IMR-90 (cell line): Measurements from ENCODE around the gene MROH8. TPM values are rescaled to one million over a fixed set of nuclear protein-coding genes. Genes with fewer than 3 reads are reported as not detected.

Source experiments
- ATAC-seq: fragments of 200-7000 bp; cut with Tn5 transposase; 2 replicates; pipeline ENCODE4 v1.9.1; 2020; ENCODE audit warnings: low read depth, mild to moderate bottlenecking, moderate library complexity
- BruUV-seq: library from RNA; stranded (reverse); fragments of 400-500 nt; replicated peaks from 2 replicates; lab custom pipeline; 2021; lab: Mats Ljungman, UMichigan
- CTCF ChIA-PET: fragments of 300-600 bp; formaldehyde crosslinking; extraction: SDS; loops from one replicate; lab custom pipeline; 2021; ENCODE audit warnings: antibody characterized with exemption; lab: Yijun Ruan, JAX
- POLR2A ChIA-PET: fragments of 300-600 bp; sonication (Branson Sonifier 250); formaldehyde crosslinking; loops from one replicate; lab custom pipeline; 2022; ENCODE audit warnings: antibody characterized with exemption; ENCODE audit not compliant: unreplicated experiment; lab: Charles Lee
- DNase-seq: peaks from one replicate; pipeline ENCODE4 v3.0.0; 2013
- H2AFZ ChIP-seq: replicated peaks from 2 replicates; pipeline ENCODE3; 2013; ENCODE audit warnings: low read length, mild to moderate bottlenecking; ENCODE audit not compliant: poor library complexity
- H2AK5ac ChIP-seq: 2 replicates; pipeline ENCODE4 v1.6.1; 2013; ENCODE audit warnings: low read depth, low read length, inconsistent platforms
- H2AK9ac ChIP-seq: replicated peaks from 2 replicates; pipeline ENCODE3; 2013; ENCODE audit warnings: mild to moderate bottlenecking, low read depth, low read length, moderate library complexity; ENCODE audit not compliant: poor library complexity
- H2BK120ac ChIP-seq: 2 replicates; pipeline ENCODE4 v1.6.1; 2013; ENCODE audit warnings: low read depth, low read length, inconsistent platforms
- H2BK15ac ChIP-seq: 3 replicates; pipeline ENCODE4 v1.6.1; 2013; ENCODE audit warnings: low read depth, low read length, inconsistent platforms
- H2BK20ac ChIP-seq: 2 replicates; pipeline ENCODE4 v1.6.1; 2013; ENCODE audit warnings: low read depth, mild to moderate bottlenecking, inconsistent platforms, low read length, moderate library complexity
- H2BK5ac ChIP-seq: 2 replicates; pipeline ENCODE4 v1.6.1; 2013; ENCODE audit warnings: mild to moderate bottlenecking, low read depth, low read length, inconsistent platforms; ENCODE audit not compliant: poor library complexity, severe bottlenecking
- H3K14ac ChIP-seq: replicated peaks from 2 replicates; pipeline ENCODE4 v1.6.1; 2013; ENCODE audit warnings: low read depth, low read length, inconsistent platforms
- H3K18ac ChIP-seq: 2 replicates; pipeline ENCODE4 v1.6.1; 2013; ENCODE audit warnings: low read depth, low read length, control low read depth
- H3K23ac ChIP-seq: 2 replicates; pipeline ENCODE4 v1.6.1; 2013; ENCODE audit warnings: low read depth, low read length, inconsistent platforms
- H3K27ac ChIP-seq: 2 replicates; pipeline ENCODE4 v1.5.1; 2013; ENCODE audit warnings: mild to moderate bottlenecking, control low read depth, low read length; ENCODE audit not compliant: insufficient read depth
- H3K27me3 ChIP-seq: 2 replicates; pipeline ENCODE4 v1.6.1; 2013; ENCODE audit warnings: low read length; ENCODE audit not compliant: control insufficient read depth, insufficient read depth
- H3K36me3 ChIP-seq: 2 replicates; pipeline ENCODE4 v1.6.1; 2013; ENCODE audit warnings: low read length, mixed read lengths; ENCODE audit not compliant: control insufficient read depth, insufficient read depth
- H3K4ac ChIP-seq: 2 replicates; pipeline ENCODE4 v1.6.1; 2013; ENCODE audit warnings: low read depth, low read length, inconsistent platforms
- H3K4me1 ChIP-seq: 2 replicates; pipeline ENCODE4 v1.6.1; 2013; ENCODE audit warnings: low read length, mixed read lengths; ENCODE audit not compliant: control insufficient read depth, insufficient read depth
- H3K4me2 ChIP-seq: 2 replicates; pipeline ENCODE4 v1.6.1; 2013; ENCODE audit warnings: low read depth, mild to moderate bottlenecking, control low read depth, low read length, moderate library complexity
- H3K4me3 ChIP-seq: 2 replicates; pipeline ENCODE4 v1.5.1; 2013; ENCODE audit warnings: low read depth, mild to moderate bottlenecking, control low read depth, low read length, moderate library complexity; ENCODE audit not compliant: insufficient read depth
- H3K56ac ChIP-seq: 2 replicates; pipeline ENCODE4 v1.6.1; 2013; ENCODE audit warnings: low read length, inconsistent platforms; ENCODE audit not compliant: insufficient read depth; ENCODE audit errors: extremely low read depth
- H3K79me1 ChIP-seq, 2 experiments: 2 replicates each; pipeline ENCODE4 v1.6.1; 2013; ENCODE audit warnings: low read length in 2 of 2, inconsistent platforms in 1 of 2, low read depth in 1 of 2
- H3K9ac ChIP-seq: 2 replicates; pipeline ENCODE4 v1.6.1; 2013; ENCODE audit warnings: low read depth, low read length, control low read depth
- H3K9me1 ChIP-seq: 2 replicates; pipeline ENCODE4 v1.6.1; 2013; ENCODE audit warnings: low read length, inconsistent platforms; ENCODE audit not compliant: insufficient read depth
- H3K9me3 ChIP-seq: 2 replicates; pipeline ENCODE4 v1.6.1; 2013; ENCODE audit warnings: low read length; ENCODE audit not compliant: control insufficient read depth, insufficient read depth
- H4K20me1 ChIP-seq: 2 replicates; pipeline ENCODE4 v1.6.1; 2013; ENCODE audit warnings: low read length, inconsistent platforms; ENCODE audit not compliant: insufficient read depth
- H4K5ac ChIP-seq: 2 replicates; pipeline ENCODE4 v1.6.1; 2013; ENCODE audit warnings: mild to moderate bottlenecking, low read depth, low read length, control low read depth
- H4K8ac ChIP-seq, 2 experiments: 2 replicates each; pipeline ENCODE4 v1.6.1; 2013; ENCODE audit warnings: low read depth in 2 of 2, low read length in 2 of 2, control low read depth in 1 of 2, inconsistent platforms in 1 of 2
- H4K91ac ChIP-seq: 2 replicates; pipeline ENCODE4 v1.6.1; 2013; ENCODE audit warnings: low read depth, low read length, inconsistent platforms; ENCODE audit not compliant: insufficient read depth
- BHLHE40 ChIP-seq: fragments of 150-350 bp; IDR thresholded peaks from 2 replicates; pipeline ENCODE4 v1.6.1; 2016; ENCODE audit warnings: mild to moderate bottlenecking, low read depth, low read length
- CEBPB ChIP-seq: IDR thresholded peaks from 2 replicates; pipeline ENCODE4 v1.6.1; 2012; ENCODE audit warnings: low read depth, low read length, improper control_type of control experiment
- CHD1 ChIP-seq: IDR thresholded peaks from 2 replicates; pipeline ENCODE4 v1.6.1; 2012; ENCODE audit warnings: low read depth, low read length, improper control_type of control experiment
- ELK1 ChIP-seq: fragments of 150-350 bp; IDR thresholded peaks from 2 replicates; pipeline ENCODE4 v1.6.1; 2016; ENCODE audit warnings: low read depth, mild to moderate bottlenecking, low read length, moderate library complexity, borderline replicate concordance
- FOS ChIP-seq: fragments of 150-350 bp; IDR thresholded peaks from 2 replicates; pipeline ENCODE4 v1.6.1; 2016; ENCODE audit warnings: low read depth, low read length
- MAFK ChIP-seq: IDR thresholded peaks from 2 replicates; pipeline ENCODE4 v1.6.1; 2012; ENCODE audit warnings: low read depth, low read length, improper control_type of control experiment
- MAZ ChIP-seq: IDR thresholded peaks from 2 replicates; pipeline ENCODE4 v1.6.1; 2012; ENCODE audit warnings: low read depth, mild to moderate bottlenecking, low read length, improper control_type of control experiment, moderate library complexity, borderline replicate concordance
- MXI1 ChIP-seq: IDR thresholded peaks from 2 replicates; pipeline ENCODE4 v1.6.1; 2012; ENCODE audit warnings: low read depth, mild to moderate bottlenecking, low read length, moderate library complexity, borderline replicate concordance
- NFE2L2 ChIP-seq: fragments of 150-350 bp; IDR thresholded peaks from 2 replicates; pipeline ENCODE4 v1.6.1; 2016; ENCODE audit warnings: low read depth, mild to moderate bottlenecking, low read length
- POLR2A ChIP-seq: IDR thresholded peaks from 2 replicates; pipeline ENCODE4 v1.6.1; 2012; ENCODE audit warnings: mild to moderate bottlenecking, low read depth, low read length
- RAD21 ChIP-seq: IDR thresholded peaks from 2 replicates; pipeline ENCODE4 v1.6.1; 2012; ENCODE audit warnings: low read length, improper control_type of control experiment
- RCOR1 ChIP-seq: IDR thresholded peaks from 2 replicates; pipeline ENCODE4 v1.6.1; 2012; ENCODE audit warnings: mild to moderate bottlenecking, low read length, improper control_type of control experiment; ENCODE audit not compliant: insufficient replicate concordance
- RFX5 ChIP-seq: IDR thresholded peaks from 2 replicates; pipeline ENCODE4 v1.8.0; 2012; ENCODE audit warnings: low read depth, mild to moderate bottlenecking, low read length, moderate library complexity
- SMC3 ChIP-seq: fragments of 150-350 bp; IDR thresholded peaks from 2 replicates; pipeline ENCODE4 v1.6.1; 2016; ENCODE audit warnings: low read depth, mild to moderate bottlenecking, antibody characterized with exemption, low read length, moderate library complexity
- WGBS, 2 experiments: methylation state at CpG; one replicate each; pipeline versions ENCODE4 v1.1.5 to v1.1.7; 2013; ENCODE audit warnings: missing lambda C conversion rate in 2 of 2; ENCODE audit not compliant: insufficient read length in 1 of 2; ENCODE audit errors: extremely low coverage in 2 of 2; 5-methylcytosine and 5-hydroxymethylcytosine counted together
- dilution Hi-C: fragments of 300-500 bp; cut with HindIII; formaldehyde crosslinking; loops from one replicate; pipeline ENCODE4 v1.14.3; 2018; ENCODE audit warnings: low sequenced_read_pairs; ENCODE audit not compliant: unreplicated experiment
- in situ Hi-C: fragments of 300-500 bp; cut with MboI; formaldehyde crosslinking; loops from 3 replicates; pipeline ENCODE4 v1.14.3; 2019; ENCODE audit warnings: low sequenced_read_pairs, inconsistent platforms, mixed read lengths
- intact Hi-C: fragments of 100-400 bp; cut with micrococcal nuclease; formaldehyde crosslinking; loops from 2 replicates; pipeline ENCODE4 v1.10.0; 2022
- polyA plus RNA-seq, 3 experiments: library from polyadenylated mRNA; depleted of rRNA; stranded (reverse); fragments of >200 nt; gene quantifications; 2 replicates each; pipeline ENCODE4 v1.2.3, GENCODE V29; 2012; ENCODE audit warnings: low replicate concordance in 1 of 3
- total RNA-seq: library from RNA; depleted of rRNA; stranded (reverse); fragments of >200 nt; gene quantifications from 2 replicates; pipeline ENCODE4 v1.2.3, GENCODE V29; 2012
- TF ChIP-seq, protein P1 (sequence below): fragments of 150-350 bp; IDR thresholded peaks from 2 replicates; pipeline ENCODE4 v1.6.1; 2017; ENCODE audit warnings: mild to moderate bottlenecking, antibody characterized with exemption, low read length, low read depth
- TF ChIP-seq, protein P2 (sequence below): conservative IDR thresholded peaks from 2 replicates; pipeline ENCODE4 v1.5.1; 2012; ENCODE audit warnings: mild to moderate bottlenecking, low read depth, low read length, improper control_type of control experiment

The MROH8 gene
- total and polyA plus RNA-seq, 2 of the 4 experiments (the other 2 are of a cell fraction): 1.3 to 1.8 TPM

DNA sequence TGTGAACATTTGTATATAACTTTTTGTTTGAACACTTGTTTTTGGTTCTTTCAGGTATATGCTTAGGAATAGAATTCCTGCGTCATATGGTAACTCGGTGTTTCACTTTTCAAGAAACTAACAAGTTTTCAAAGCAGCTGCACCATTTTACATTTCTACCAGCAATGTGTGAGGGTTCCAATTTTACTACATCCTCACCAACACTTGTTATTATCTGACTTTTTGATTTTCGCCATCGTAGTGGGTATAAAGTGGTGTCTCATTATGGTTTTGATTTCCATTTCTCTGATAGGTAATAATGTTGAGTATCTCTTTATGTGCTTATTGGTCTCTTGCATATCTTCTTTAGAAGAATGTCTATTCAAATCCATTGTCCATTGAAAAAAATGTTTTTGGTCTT lies 39.6 kb upstream of the MROH8 start:
- peaks cover 13 to 27% of the 10 kb centered on the region in 2 experiments for H3K79me1 ChIP-seq
- H3K18ac ChIP-seq: no peak overlapping the region
- H2AK5ac ChIP-seq: no peak overlapping the region
- ChIA-PET POLR2A (no interaction called here), CTCF (no interaction called here)
- H2BK20ac ChIP-seq: no peak overlapping the region
- TF ChIP-seq CHD1 (no peak), NFE2L2 (no peak), MAFK (no peak), POLR2A (no peak), RCOR1 (no peak), RFX5 (no peak), CEBPB (no peak), SMC3 (no peak), MAZ (no peak), RAD21 (no peak), MXI1 (no peak), FOS (no peak), BHLHE40 (no peak), ELK1 (no peak)
- TF ChIP-seq, protein P1, sequence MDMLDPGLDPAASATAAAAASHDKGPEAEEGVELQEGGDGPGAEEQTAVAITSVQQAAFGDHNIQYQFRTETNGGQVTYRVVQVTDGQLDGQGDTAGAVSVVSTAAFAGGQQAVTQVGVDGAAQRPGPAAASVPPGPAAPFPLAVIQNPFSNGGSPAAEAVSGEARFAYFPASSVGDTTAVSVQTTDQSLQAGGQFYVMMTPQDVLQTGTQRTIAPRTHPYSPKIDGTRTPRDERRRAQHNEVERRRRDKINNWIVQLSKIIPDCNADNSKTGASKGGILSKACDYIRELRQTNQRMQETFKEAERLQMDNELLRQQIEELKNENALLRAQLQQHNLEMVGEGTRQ: no peak
- TF ChIP-seq, protein P2, sequence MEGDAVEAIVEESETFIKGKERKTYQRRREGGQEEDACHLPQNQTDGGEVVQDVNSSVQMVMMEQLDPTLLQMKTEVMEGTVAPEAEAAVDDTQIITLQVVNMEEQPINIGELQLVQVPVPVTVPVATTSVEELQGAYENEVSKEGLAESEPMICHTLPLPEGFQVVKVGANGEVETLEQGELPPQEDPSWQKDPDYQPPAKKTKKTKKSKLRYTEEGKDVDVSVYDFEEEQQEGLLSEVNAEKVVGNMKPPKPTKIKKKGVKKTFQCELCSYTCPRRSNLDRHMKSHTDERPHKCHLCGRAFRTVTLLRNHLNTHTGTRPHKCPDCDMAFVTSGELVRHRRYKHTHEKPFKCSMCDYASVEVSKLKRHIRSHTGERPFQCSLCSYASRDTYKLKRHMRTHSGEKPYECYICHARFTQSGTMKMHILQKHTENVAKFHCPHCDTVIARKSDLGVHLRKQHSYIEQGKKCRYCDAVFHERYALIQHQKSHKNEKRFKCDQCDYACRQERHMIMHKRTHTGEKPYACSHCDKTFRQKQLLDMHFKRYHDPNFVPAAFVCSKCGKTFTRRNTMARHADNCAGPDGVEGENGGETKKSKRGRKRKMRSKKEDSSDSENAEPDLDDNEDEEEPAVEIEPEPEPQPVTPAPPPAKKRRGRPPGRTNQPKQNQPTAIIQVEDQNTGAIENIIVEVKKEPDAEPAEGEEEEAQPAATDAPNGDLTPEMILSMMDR: no peak
- intact Hi-C loops (no loop called here), dilution Hi-C loops (no loop called here), in situ Hi-C loops (no loop called here)
- no peak overlapping the region for H3K23ac ChIP-seq
- no peak overlapping the region for H2AK9ac ChIP-seq
- H2BK15ac ChIP-seq: no peak overlapping the region
- no peak overlapping the region for H3K27ac ChIP-seq
- peaks cover 16% of the 10 kb centered on the region for H3K36me3 ChIP-seq
- no peak overlapping the region for H4K8ac ChIP-seq
- H3K4me1 ChIP-seq: peaks cover 4% of the 10 kb centered on the region; the same call in 1 of the 2 replicates
- no peaks in the 10 kb centered on the region for H3K27me3 ChIP-seq
- no peak overlapping the region for H4K91ac ChIP-seq
- H3K4me2 ChIP-seq: no peak overlapping the region
- no peaks in the 10 kb centered on the region; the same call in 1 of the 2 replicates for H4K20me1 ChIP-seq
- no peak for DNase-seq
- 0 out of 2 replicates have a peak, but pooled peaks cover 2% of the 10 kb centered on the region for H3K9me1 ChIP-seq
- no peaks in the 10 kb centered on the region for H3K9me3 ChIP-seq
- ATAC-seq: no peak
- H4K5ac ChIP-seq: no peak overlapping the region
- no TSS peak for BruUV-seq
- no peak overlapping the region for H3K4me3 ChIP-seq
- H3K14ac ChIP-seq: no peak overlapping the region
- no peak overlapping the region for H2BK120ac ChIP-seq
- H3K4ac ChIP-seq: no peak overlapping the region
- H3K56ac ChIP-seq: no peak overlapping the region
- H2AFZ ChIP-seq: no peak overlapping the region
- WGBS, 2 experiments: no CpG with 5 or more reads among the region's 4 CpGs
- H3K9ac ChIP-seq: no peak overlapping the region
- no peak overlapping the region for H2BK5ac ChIP-seq
